ENCODE measurements around the gene ITGB7.
A peak's percentile ranks its signal among the peaks of the same experiment; 100 is the strongest.

Gene ITGB7

DNA sequence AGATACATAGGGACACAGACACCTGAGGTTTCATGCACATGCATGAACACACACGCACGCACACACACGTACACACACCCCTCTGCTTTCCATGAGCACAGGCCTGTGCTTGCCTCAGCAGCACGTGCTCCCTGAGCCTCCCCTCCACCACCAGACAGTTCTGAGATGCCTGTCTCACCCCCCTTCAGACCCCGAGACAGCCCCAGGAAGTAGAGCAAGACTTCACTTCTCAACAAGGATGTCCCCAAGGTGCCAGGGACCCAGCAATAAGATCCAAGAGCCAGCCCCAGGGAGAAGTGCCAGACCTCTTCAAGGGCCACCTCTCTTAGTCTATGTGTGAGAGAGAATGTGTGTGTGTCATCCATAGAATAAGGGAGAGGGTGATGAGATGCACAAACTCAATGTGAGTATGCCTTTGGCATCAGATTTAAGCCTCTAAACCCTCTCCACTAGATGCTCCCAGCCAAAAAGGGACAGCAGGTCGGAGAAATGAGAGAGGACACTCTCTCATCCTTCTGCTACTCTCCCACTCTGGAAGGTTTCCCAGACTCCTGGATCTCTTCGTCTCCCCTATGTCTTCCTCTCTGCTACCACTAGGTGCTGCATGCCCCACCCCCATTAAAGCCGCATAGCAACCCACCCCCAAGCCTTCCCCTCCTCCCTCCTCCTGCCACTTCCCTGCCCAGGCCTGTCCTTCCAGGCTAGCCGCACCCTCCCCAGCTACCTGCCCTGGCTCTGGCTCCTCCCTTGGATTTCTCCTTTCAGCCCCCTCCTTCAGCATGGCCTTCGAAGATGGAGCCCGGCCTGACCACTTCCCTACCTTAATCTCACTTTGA is 17.2 kb upstream of the ITGB7 start:
- Histone ChIP-seq H4K8ac (ENCODE audit: low read depth, low read length) (no peak overlapping the region), H3K4ac (ENCODE audit: low read length) (no peak overlapping the region), H3K36me3 (replicated peaks in 1 of 2; ENCODE audit: control insufficient read depth in 2 of 2, insufficient read depth in 2 of 2, low read length in 2 of 2) (no peaks in the 10 kb centered on the region), H4K91ac (ENCODE audit: low read depth, low read length, poor library complexity) (peak overlapping the region; percentile 74), H3K27me3 (ENCODE audit: control insufficient read depth in 3 of 3, insufficient read depth in 3 of 3, low read depth in 1 of 3, low read length in 3 of 3) (peaks cover 4 to 29% (median 7%) of the 10 kb centered on the region in 3 experiments), H3K27ac (replicated peaks; ENCODE audit: low read length) (no peak overlapping the region), H3K14ac (ENCODE audit: low read length) (no peak overlapping the region), H2AFZ (ENCODE audit: low read length) (peak overlapping the region; percentile 57), H2BK12ac (ENCODE audit: low read length) (peak overlapping the region; percentile 77), H3K79me1 (ENCODE audit: low read depth, low read length) (no peaks in the 10 kb centered on the region), H2AK5ac (ENCODE audit: low read depth, low read length) (peak overlapping the region; percentile 53), H3K23ac (ENCODE audit: low read depth, low read length, poor library complexity) (no peak overlapping the region), H2BK15ac (ENCODE audit: low read length) (peak overlapping the region; percentile 41), H2BK120ac (ENCODE audit: low read depth, low read length) (no peak overlapping the region), H3K9me3 (replicated peaks in 1 of 2; ENCODE audit: control insufficient read depth in 2 of 2, insufficient read depth in 1 of 2, low read depth in 1 of 2, low read length in 2 of 2) (no peaks in the 10 kb centered on the region), H3K4me1 (ENCODE audit: control insufficient read depth in 2 of 2, insufficient read depth in 1 of 2, low read depth in 1 of 2, low read length in 2 of 2) (peaks cover 37 to 43% of the 10 kb centered on the region in 2 donors), H3K4me3 (ENCODE audit: low read length in 2 of 2) (no peak overlapping the region), H3K18ac (ENCODE audit: low read length) (peak overlapping the region; percentile 84), H2BK5ac (ENCODE audit: low read length) (peak overlapping the region; percentile 7), H3K9ac (ENCODE audit: low read depth, low read length, poor library complexity) (no peak overlapping the region), H3K4me2 (ENCODE audit: insufficient read depth, low read length, poor library complexity, severe bottlenecking) (no peak overlapping the region)
- no CpG with 5 or more reads among the region's 11 CpGs for WGBS, 2 donors (ENCODE audit: extremely low coverage in 2 of 2, insufficient read length in 2 of 2, insufficient replicate concordance in 1 of 2)
- DNase-seq (ENCODE audit: low spot score) = no peak

DNA sequence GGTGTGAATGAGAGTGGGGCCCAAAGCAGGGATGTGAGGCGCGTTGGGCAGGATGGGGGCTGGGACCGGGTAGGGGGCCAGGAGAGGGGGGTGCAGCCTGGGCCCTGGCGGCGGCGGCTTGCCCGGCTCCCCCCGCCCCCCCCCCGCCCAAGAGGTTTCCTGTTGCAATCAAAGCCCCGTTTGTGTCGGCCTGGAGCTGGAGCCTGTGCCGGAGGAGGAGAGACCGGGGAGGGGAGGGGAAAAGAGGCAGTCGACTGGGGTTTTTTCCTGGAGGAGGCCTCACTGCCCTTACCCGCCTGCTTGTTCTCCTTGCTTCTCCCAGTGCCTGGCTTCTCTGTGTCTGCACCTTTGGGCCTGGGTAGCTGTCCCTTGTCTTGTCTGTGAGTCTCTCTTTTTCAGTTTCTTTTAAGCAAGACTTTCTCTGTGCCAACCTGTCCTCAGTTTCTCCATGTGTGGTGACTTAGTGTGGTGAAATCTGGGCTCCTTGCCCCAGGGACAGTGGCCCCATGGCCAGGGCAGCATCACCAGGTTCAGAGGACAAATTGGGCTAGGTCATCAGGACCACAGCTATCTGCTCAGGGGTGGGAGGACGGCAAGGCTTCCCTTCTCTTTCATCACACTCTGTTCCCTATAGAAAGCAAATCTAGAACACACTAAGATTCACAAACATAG is 16.5 kb upstream of the ITGB7 start:
- no peaks in the 10 kb centered on the region for H3K79me1 ChIP-seq (ENCODE audit: low read depth, low read length)

DNA sequence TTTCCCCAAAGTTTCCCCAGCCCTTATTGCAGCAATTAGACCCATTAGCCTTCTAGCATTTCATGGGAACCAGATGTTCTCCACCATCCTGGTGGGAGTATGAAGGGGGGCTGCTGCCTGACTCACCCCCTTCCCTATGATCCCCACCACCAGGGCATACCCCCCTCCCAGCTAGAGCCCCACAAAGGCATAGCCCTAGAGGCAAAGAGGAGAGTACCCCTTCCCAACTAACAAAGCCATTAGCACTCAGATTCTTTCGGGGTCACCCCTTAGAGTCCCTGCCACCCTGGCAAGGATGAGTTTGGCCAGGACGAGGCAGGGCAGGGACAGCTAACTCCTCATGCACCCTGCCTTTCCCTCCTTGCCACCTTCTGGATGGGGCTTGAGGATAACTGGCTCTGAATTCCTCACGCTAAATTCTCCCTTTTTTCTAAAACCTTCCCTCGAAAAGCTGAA is 15.8 kb upstream of the ITGB7 start:
- Histone ChIP-seq H3K4me2 (ENCODE audit: insufficient read depth, low read length, poor library complexity, severe bottlenecking) (no peak overlapping the region), H3K27ac (replicated peaks; ENCODE audit: low read length) (no peak overlapping the region), H3K23ac (ENCODE audit: low read depth, low read length, poor library complexity) (peak overlapping the region; percentile 36), H3K36me3 (replicated peaks in 1 of 2; ENCODE audit: control insufficient read depth in 2 of 2, insufficient read depth in 2 of 2, low read length in 2 of 2) (no peaks in the 10 kb centered on the region), H4K91ac (ENCODE audit: low read depth, low read length, poor library complexity) (no peak overlapping the region), H2BK120ac (ENCODE audit: low read depth, low read length) (no peak overlapping the region), H2BK12ac (ENCODE audit: low read length) (peak overlapping the region; percentile 97), H3K18ac (ENCODE audit: low read length) (peak overlapping the region; percentile 91), H3K9me3 (replicated peaks in 1 of 2; ENCODE audit: control insufficient read depth in 2 of 2, insufficient read depth in 1 of 2, low read depth in 1 of 2, low read length in 2 of 2) (no peaks in the 10 kb centered on the region), H3K14ac (ENCODE audit: low read length) (peak overlapping the region; percentile 71), H2BK15ac (ENCODE audit: low read length) (peak overlapping the region; percentile 24), H4K8ac (ENCODE audit: low read depth, low read length) (no peak overlapping the region), H3K27me3 (ENCODE audit: control insufficient read depth in 3 of 3, insufficient read depth in 3 of 3, low read depth in 1 of 3, low read length in 3 of 3) (peaks cover 4 to 27% (median 20%) of the 10 kb centered on the region in 3 experiments), H3K4me1 (ENCODE audit: control insufficient read depth in 2 of 2, insufficient read depth in 1 of 2, low read depth in 1 of 2, low read length in 2 of 2) (peaks cover 44 to 49% of the 10 kb centered on the region in 2 donors), H3K4me3 (ENCODE audit: low read length in 2 of 2) (no peak overlapping the region), H3K79me1 (ENCODE audit: low read depth, low read length) (no peaks in the 10 kb centered on the region), H3K4ac (ENCODE audit: low read length) (peak overlapping the region; percentile 19), H2AK5ac (ENCODE audit: low read depth, low read length) (peak overlapping the region; percentile 94), H2AFZ (ENCODE audit: low read length) (peak overlapping the region; percentile 57), H3K9ac (ENCODE audit: low read depth, low read length, poor library complexity) (peak overlapping the region; percentile 24), H2BK5ac (ENCODE audit: low read length) (no peak overlapping the region)
- no CpG with 5 or more reads among the region's 4 CpGs for WGBS, 2 donors (ENCODE audit: extremely low coverage in 2 of 2, insufficient read length in 2 of 2, insufficient replicate concordance in 1 of 2)
- DNase-seq (ENCODE audit: low spot score) = no peak

More for the DNA sequence above, 16.5 kb upstream of the ITGB7 start:
- peak overlapping the region; percentile 43 for H2AK5ac ChIP-seq (ENCODE audit: low read depth, low read length)
- no peak overlapping the region for H2BK12ac ChIP-seq (ENCODE audit: low read length)
- H4K91ac ChIP-seq (ENCODE audit: low read depth, low read length, poor library complexity) = peak overlapping the region; percentile 74
- no peak overlapping the region for H3K4ac ChIP-seq (ENCODE audit: low read length)
- peaks cover 4 to 27% (median 13%) of the 10 kb centered on the region in 3 experiments for H3K27me3 ChIP-seq (ENCODE audit: control insufficient read depth in 3 of 3, insufficient read depth in 3 of 3, low read depth in 1 of 3, low read length in 3 of 3)
- H2BK15ac ChIP-seq (ENCODE audit: low read length) = peak overlapping the region; percentile 24
- H2BK120ac ChIP-seq (ENCODE audit: low read depth, low read length) = no peak overlapping the region
- peak overlapping the region; percentile 36 for H3K23ac ChIP-seq (ENCODE audit: low read depth, low read length, poor library complexity)
- no peak overlapping the region for H3K4me2 ChIP-seq (ENCODE audit: insufficient read depth, low read length, poor library complexity, severe bottlenecking)
- no CpG with 5 or more reads among the region's 16 CpGs for WGBS, 2 donors (ENCODE audit: extremely low coverage in 2 of 2, insufficient read length in 2 of 2, insufficient replicate concordance in 1 of 2)
- DNase-seq (ENCODE audit: low spot score) = no peak
- H3K14ac ChIP-seq (ENCODE audit: low read length) = no peak overlapping the region
- no peak overlapping the region for H3K27ac ChIP-seq (replicated peaks; ENCODE audit: low read length)
- H2AFZ ChIP-seq (ENCODE audit: low read length) = peak overlapping the region; percentile 57
- no peak overlapping the region for H3K9ac ChIP-seq (ENCODE audit: low read depth, low read length, poor library complexity)
- no peaks in the 10 kb centered on the region for H3K36me3 ChIP-seq (replicated peaks in 1 of 2; ENCODE audit: control insufficient read depth in 2 of 2, insufficient read depth in 2 of 2, low read length in 2 of 2)
- no peaks in the 10 kb centered on the region for H3K9me3 ChIP-seq (replicated peaks in 1 of 2; ENCODE audit: control insufficient read depth in 2 of 2, insufficient read depth in 1 of 2, low read depth in 1 of 2, low read length in 2 of 2)
- peaks cover 41 to 47% of the 10 kb centered on the region in 2 donors for H3K4me1 ChIP-seq (ENCODE audit: control insufficient read depth in 2 of 2, insufficient read depth in 1 of 2, low read depth in 1 of 2, low read length in 2 of 2)
- H3K18ac ChIP-seq (ENCODE audit: low read length) = peak overlapping the region; percentile 93
- no peak overlapping the region for H3K4me3 ChIP-seq (ENCODE audit: low read length in 2 of 2)
- H4K8ac ChIP-seq (ENCODE audit: low read depth, low read length) = no peak overlapping the region
- no peak overlapping the region for H2BK5ac ChIP-seq (ENCODE audit: low read length)

Data from neuronal stem cell (in vitro differentiated cells).